Activated CD4-positive, CD25-positive, alpha-beta regulatory T cell treated with anti-CD3 and anti-CD28 coated beads, Interleukin-2, amount 50 U/mL, for 16 hours (primary cell): ENCODE results near the gene CST9L.

ENCODE experiments used
- DNase-seq: peaks from one replicate; pipeline ENCODE4 v3.0.0-alpha.2; 2020; ENCODE audit warnings: low read depth, low spot score

The CST9L gene

GRCh38 chr20:23546435-23547144 is 21.7 kb downstream of the CST9L start:
- no peak for DNase-seq

GRCh38 chr20:23544133-23544532 is 24.2 kb downstream of the CST9L start:
- no peak for DNase-seq

GRCh38 chr20:23542801-23543200 is 25.5 kb downstream of the CST9L start:
- no peak for DNase-seq

- DNase-seq, result no peak
These were observed 26.5 kb downstream of the CST9L start for GRCh38 chr20:23541776-23542175.

GRCh38 chr20:23541330-23541729 is 27.0 kb downstream of the CST9L start:
- DNase-seq, result no peak

- DNase-seq, result no peak
These were observed 27.7 kb downstream of the CST9L start for GRCh38 chr20:23540624-23541023.

- no peak for DNase-seq
These were observed 31.3 kb downstream of the CST9L start for GRCh38 chr20:23537030-23537429.

GRCh38 chr20:23536328-23536974 is 31.8 kb downstream of the CST9L start:
- no peak for DNase-seq

GRCh38 chr20:23534801-23535593 is 33.3 kb downstream of the CST9L start:
- DNase-seq, result no peak

- DNase-seq, result no peak
These were observed 35.1 kb downstream of the CST9L start for GRCh38 chr20:23533161-23533560.

- DNase-seq, result no peak
These were observed 35.8 kb downstream of the CST9L start for GRCh38 chr20:23532533-23532932.

- no peak for DNase-seq
These were observed 37.2 kb downstream of the CST9L start for GRCh38 chr20:23530937-23531567.

- DNase-seq, result no peak
These were observed 39.3 kb downstream of the CST9L start for GRCh38 chr20:23528867-23529431.

- DNase-seq, result no peak
These were observed 41.4 kb downstream of the CST9L start for GRCh38 chr20:23526850-23527249.

GRCh38 chr20:23524146-23524545 is 44.1 kb downstream of the CST9L start:
- DNase-seq, result no peak

- no peak for DNase-seq
These were observed 48.1 kb downstream of the CST9L start for GRCh38 chr20:23520185-23520584.

GRCh38 chr20:23519556-23519955 is 48.7 kb downstream of the CST9L start:
- DNase-seq, result no peak

- no peak for DNase-seq
These were observed 50.6 kb downstream of the CST9L start for GRCh38 chr20:23517719-23518118.

- no peak for DNase-seq
These were observed 52.9 kb downstream of the CST9L start for GRCh38 chr20:23515250-23515939.

GRCh38 chr20:23514848-23515247 is 53.4 kb downstream of the CST9L start:
- no peak for DNase-seq
